ENCODE results near the gene ITGA6.
A peak's percentile ranks its signal among the peaks of the same experiment; 100 is the strongest.

The ITGA6 gene

DNA sequence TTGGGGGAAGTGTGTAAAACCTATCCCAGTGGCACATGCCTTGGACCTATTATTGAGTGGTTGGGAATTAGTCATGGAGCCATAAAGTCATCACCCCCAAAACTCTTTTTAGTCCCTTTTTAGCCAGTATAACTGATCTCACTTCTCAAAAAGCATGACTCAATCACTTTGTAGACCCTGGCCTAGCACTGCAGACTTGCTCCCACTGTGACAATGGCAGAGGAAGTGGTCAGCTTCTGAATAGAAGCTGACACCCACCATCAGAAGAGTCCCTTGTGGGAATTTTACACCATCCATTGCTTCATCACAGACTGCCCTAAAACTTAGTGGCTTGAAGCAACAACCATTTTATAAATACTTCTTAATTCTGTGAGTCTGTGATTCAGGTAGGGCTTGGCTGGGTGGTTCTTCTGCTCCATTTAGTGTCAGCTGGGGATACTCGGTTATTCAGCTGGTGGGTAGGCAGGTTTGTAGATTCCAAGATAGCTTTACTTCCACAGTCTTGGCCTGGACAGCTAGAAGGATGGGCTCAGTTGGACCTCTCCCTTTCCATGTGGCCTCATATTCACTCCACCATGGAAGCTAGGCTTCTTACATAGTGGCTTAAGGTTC lies 10.8 kb upstream of the ITGA6 start:
- no peak for DNase-seq (ENCODE audit: low read depth)

DNA sequence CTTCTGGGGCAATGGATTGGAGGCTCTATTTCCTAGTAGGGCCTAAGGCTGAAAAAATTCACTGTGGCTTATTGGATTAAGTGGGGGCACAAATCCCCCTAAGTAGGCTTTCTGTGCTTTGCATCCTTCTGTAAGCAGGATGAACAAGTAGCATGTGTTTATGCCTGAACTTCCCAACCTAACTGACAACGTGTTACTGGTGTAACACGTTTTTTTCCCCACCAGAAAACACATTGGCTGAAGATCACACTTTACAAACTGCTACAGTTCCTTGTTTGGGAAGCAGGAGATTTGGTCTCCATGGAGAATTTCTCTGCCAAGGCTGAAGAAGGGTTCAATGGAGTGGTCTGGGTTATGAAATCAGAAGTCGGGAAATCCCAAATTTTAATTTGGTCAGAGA lies 7.2 kb upstream of the ITGA6 start:
- no peak for DNase-seq (ENCODE audit: low read depth)

DNA sequence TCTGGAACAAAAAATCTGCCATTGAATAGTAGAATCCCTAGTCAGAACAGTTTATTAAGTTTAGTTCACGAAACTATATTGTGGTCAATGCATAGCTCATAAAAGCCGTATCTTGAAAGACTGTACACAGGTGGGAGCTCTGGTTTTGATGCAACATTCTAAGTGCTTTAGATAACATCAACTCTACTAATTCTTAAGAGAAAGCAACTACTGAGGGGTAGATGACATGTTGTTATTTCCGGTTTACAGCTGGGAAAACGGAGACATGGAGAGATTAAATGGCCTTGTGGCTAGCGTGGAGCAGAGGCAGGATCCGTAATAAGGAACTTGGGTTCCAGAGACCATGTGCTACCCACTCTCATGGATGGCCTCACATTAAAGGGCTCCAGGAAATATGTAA lies 4.2 kb upstream of the ITGA6 start:
- no peak for DNase-seq (ENCODE audit: low read depth)

DNA sequence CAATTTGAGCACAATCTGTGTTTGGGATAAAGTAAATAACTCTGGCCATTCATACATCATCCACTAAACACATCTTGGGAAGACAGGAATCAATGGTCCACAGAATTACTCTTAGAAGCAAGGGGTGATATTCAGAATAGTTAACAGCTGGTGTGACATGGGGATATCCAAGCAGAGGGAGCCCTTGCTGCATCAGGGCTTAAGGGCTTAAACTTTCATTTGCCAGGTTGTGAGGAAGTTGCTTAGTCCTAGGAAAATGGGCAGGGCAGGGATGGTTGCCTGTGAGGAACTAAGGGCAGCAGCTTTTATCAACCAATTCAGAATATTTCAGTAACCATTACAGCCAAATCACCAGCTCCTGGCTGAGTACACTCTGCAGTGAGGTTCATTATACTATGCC lies 2.0 kb upstream of the ITGA6 start:
- no peak for DNase-seq (ENCODE audit: low read depth)

DNA sequence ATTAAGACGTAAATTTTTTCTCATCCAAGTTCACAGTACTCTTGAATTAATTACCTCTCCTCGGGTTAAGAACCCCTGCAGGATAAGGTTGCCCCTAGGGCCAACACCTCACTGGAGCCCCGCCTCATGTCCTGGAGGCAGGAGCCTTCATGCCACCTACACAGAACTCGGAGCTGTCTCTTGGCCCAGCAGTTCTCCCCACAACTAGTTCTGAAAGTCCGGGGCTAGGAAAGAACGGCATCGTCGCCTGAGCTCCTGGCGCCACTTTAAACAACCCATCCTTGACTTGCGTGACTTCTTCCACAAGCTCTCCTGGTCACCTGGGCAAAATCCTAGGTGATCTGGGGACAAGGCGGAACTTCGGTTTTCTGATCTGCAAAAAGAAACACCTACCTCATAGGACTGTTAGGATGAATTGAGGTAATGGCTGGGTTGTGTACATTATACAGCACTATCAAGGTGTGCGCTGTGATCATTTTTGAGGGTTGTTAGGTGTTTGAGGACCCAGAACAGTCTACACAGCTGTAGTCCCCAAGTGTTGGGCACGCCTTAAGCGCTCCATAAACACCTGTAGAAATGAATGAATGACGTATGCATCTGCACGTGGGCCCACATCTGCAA lies 641 bp upstream of the ITGA6 start:
- no peak for DNase-seq (ENCODE audit: low read depth)

DNA sequence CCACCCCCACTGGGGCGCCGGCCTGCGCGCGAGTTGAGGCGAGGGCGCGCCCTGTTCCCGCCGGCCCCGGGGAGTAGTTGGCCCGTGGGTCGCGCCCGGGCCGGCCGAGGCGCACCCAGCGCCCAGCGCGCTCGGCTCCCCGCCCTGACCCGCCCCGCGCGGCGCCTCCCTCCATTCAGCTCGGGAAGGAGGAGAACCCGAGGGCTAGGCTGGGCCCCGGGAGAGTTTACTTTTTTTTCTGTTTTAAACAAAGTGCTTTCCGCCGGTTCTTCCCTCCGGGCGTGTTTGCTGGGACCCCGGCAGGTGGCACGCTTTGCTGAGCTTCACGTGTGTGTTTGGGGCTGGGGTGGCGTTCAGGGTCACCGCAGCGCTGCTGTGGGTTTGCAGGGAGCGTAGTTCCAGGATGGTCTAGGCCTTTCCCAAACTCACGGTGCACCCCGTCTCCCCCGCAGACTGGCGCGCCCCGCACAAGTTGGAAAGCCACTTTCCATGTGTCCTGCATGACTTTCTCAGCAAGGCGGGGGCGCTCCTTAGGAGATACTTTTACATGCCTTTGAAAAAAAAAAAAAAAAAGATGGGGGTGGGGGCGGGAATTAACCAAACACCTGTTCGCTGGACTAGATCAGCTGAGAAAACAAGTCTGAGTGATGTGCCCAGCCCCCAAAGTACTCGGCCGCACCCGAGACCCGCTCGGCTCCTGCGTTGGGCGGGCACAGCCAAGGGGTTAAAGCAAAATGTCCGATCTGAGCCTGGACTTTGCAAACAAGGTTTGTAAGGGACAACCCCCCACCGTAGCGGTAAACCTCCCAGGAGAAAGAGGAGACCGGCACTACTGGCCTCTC lies 825 bp downstream of the ITGA6 start:
- DNase-seq (ENCODE audit: low read depth), result peak; percentile 32

DNA sequence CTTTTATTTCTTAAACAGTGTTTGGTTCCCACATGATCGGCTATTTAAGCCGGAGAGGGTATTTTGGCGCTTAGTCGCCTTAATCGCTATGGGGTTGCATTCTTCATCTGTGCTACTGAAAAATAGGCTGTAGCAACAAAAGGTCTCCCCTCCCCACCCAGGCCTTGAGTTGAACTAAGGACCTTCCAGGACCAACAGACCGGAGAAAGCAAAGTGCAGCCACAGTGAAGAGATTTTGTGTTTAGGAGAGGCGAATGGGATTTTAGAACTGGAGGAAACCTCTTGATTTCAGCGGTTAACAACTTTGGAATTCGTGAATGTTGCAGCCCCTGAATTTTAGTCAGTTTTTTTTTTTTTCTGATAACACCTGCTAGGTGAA lies 1.4 kb downstream of the ITGA6 start:
- DNase-seq (ENCODE audit: low read depth), result no peak

DNA sequence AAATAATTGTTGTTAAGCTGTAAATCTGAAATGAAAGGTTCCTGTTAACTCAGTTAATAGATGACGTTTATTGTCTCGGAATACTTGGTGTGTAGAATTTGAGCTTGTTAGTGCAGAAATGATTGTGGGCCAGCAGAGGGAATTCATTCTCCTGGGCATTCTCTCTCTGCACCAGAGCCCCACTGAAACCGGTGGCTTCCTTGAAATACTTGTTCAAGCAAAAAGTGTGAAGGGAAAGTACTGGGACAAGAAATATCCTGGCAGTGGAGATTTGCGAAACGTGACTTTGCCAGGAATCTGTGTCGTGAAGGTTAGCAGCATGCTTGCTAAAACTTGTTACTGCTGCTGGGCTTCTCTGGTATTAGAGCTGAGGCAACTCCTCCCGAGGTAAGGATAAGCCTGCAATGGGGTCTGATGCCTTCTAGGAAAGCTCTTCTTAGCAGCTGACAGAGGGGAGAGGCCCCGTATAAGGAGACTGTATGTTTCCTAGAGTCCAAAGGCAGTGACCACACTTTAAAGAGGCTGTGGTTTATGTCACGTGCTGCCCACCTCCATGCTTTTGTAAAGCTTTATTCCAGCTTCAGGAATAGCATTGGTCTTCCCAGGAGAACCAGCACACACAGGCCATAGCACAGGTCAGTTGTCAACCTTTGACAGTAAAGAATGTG lies 2.0 kb downstream of the ITGA6 start:
- DNase-seq (ENCODE audit: low read depth), result no peak

DNA sequence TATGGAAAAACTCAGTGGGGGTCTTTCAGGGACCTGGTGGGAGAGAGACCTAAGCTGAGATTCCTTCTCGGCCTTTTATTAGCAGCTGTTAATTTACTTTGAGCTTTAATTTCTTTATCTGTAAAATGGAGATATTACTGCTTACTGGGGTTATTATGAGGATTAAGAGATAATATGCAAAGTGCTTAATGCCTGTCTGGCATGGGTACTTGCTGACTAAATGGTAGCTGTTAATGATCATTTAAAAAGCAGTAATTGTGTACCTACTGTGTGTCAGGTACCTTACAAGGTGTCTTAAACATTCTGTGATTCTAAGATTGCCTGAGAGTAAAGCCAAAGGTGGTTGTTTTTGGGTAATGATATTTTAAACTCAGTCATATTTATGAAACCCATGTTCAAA lies 2.6 kb downstream of the ITGA6 start:
- no peak for DNase-seq (ENCODE audit: low read depth)

DNA sequence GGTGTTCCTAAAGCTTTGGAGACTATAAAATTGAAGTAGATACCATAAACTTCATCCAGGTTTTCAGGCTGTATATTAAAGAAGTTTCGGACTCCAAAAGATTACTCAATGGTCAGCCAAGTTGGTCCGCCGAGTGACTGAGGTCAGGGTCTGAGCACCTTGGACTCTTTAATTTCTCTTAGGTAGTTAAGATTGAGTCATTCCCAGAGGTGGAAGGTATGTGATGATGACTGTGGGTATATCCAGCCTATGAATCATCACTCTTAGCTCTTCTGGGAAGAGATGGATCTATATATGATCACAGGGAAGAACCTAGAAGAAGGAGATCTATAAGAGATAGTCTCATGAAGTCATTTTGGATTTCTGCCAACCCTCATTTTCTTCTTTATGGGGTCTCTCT lies 3.3 kb downstream of the ITGA6 start:
- DNase-seq (ENCODE audit: low read depth), result no peak

DNA sequence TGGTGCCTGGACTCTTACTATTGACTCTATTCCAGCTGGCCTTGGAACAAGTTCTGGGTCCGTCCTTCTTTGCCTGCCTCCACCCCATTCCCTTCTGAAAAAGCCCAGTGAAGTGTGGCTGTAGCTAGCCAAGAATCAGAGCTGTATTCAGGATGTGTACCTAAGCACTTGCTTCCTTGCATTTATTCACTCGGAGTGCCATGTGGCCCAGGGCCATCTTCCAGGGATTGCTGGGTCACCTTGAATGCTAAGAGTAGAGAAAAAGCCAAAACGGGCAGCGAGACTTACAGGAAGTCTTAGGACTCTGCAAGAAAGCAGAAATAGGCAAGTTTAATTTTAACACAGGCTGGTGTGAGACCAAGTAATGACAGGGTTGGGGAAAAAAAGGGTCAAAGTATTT lies 4.1 kb downstream of the ITGA6 start:
- no peak for DNase-seq (ENCODE audit: low read depth)

DNA sequence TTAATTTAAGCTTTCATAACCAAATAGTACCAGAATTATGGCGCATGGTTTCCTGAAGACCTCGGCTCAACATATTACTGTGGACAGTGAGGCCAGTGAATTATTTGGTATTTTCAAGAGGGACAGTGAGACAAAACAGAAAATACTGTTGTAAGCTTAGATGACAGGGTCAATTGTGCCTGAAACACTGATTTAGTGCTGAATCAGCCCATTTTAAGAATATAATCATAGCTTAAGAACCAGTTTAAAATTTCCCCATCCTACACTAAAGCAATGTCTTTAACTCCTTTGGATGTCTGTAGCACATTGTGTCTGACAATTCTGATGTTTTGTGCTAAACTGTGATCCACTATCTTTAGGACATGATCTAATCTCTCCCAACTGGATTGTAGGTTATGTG lies 4.6 kb downstream of the ITGA6 start:
- DNase-seq (ENCODE audit: low read depth), result no peak

DNA sequence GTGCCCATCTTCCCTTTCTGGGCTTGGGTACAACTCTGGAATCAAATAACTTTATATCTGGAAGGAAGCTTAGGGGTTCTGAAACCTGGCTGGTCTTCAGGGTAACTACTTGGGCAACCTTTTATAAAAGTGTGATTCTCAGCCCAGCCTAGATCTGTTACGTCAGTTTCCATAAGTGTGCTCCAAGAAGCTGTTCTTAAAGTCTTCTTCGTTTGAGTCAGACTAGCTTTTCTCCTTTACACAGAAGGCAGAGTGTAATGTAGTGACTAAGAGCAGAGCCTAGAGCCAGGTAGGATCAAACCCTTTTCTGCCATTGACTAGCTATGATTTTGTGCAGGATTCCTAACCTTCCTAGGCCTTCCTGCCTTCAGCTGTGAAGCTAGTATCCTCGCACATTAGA lies 5.8 kb downstream of the ITGA6 start:
- no peak for DNase-seq (ENCODE audit: low read depth)

DNA sequence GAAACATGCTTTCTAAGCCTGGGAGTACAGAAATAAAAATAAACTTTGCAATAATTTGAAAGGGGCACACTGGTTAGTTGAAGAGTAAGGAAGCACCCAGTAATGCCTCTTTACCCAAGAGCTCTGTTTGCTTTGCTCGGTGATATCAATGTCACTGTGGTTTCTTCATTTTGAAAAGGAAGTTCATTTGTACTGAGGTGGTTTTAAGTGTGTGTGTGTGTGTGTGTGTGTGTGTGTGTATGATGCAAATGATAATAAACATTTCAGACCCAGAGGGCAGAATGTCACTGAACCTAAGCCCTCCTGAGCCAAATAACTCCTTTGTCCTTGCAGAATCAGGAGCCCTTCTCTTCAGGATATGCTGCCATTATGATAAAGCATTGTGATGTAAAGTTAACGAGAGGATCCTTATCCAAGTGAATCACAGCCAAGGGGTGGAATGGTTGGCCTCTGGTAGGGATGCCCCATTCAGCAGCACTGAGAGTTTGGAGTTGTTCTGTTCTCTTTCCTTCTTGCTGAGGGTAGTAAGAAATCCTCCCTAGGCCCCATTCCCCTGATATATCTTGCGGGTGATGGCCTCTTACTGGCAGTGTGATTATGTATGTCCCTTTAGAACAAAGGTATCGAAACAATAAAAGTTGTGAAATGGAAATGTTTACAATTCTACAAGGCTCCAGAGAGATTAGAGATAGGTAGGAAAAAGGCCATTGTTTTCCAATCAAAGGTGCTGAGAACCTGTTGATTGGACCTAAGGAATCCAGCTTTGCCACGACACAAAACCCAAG lies 7.6 kb downstream of the ITGA6 start:
- peak; percentile 32 for DNase-seq (ENCODE audit: low read depth)

DNA sequence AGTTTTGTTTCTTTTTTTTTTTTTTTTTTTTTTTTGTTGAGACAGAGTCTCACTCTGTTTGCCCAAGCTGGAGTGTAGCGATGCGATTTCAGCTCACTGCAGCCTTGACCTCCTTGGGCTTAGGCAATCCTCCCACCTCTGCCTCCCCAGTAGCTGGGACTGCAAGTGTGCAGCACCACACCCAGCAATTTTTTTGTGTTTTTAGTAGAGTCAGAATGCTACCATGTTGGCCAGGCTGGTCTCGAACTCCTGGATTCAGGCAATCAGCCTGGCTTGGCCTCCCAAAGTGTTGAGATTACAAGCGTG lies 8.2 kb downstream of the ITGA6 start:
- no peak for DNase-seq (ENCODE audit: low read depth)

DNA sequence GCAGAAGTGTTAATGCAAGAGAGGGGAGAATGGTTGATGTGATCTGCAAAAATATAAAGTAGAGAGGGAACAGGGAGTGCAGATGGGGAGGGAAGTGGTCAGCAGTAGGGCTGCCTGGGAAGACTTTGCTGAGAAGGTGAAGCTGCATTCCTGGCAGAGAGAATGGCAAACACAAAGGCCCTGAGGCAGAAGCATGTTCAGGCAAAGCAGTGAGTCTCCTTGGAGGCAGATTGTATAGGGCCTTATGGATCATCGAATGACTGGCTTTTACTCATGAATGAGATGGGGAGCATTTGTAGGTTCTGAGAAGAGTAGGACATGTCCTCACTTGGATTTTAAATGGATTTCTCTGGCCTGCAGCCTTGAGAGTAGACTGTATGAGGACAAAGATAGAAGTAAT lies 9.5 kb downstream of the ITGA6 start:
- no peak for DNase-seq (ENCODE audit: low read depth)

DNA sequence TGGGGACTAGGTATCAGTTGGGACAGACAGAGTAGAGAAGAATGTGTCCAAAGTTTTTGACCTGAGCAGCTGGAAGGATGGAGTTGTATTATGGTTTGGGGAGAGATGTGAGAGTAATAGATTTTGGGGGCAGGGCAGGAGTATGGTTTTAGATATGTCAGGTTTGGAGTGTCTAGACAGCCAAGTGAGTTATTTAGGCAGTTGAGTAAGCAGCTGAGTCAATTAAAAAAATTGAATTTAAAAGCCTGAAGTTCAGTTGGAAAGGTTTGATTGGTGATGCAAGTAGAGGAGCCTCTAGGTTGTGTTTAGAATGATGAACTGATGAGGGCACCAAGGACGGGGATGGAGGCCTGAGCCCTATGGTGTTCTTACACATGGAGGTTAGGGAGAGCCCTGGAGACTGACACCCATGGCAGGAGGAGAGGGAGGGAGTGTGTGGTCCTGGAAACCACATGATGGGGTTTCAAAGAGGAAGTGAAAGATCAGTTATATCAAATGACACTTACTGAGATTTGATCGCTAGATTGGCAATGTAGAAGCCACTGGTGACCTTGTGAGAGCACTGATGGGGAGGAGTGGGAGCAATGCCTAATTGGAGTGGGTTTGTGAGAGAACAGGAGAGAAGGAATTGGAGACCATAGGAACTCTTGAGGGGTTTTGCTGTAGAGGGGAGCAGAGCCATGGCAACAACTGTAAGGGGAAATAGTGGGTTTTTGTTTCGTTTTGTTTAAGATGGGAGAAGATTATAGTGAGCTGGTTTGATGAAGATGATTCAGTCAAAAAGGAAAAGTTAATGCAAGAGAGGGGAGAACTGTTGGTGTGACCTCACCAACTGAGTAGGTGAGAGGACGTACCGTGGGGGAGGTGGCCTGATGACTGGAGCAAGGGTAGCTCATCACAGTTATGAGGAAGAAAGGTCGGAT lies 10.3 kb downstream of the ITGA6 start:
- DNase-seq (ENCODE audit: low read depth), result peak; percentile 38

DNA sequence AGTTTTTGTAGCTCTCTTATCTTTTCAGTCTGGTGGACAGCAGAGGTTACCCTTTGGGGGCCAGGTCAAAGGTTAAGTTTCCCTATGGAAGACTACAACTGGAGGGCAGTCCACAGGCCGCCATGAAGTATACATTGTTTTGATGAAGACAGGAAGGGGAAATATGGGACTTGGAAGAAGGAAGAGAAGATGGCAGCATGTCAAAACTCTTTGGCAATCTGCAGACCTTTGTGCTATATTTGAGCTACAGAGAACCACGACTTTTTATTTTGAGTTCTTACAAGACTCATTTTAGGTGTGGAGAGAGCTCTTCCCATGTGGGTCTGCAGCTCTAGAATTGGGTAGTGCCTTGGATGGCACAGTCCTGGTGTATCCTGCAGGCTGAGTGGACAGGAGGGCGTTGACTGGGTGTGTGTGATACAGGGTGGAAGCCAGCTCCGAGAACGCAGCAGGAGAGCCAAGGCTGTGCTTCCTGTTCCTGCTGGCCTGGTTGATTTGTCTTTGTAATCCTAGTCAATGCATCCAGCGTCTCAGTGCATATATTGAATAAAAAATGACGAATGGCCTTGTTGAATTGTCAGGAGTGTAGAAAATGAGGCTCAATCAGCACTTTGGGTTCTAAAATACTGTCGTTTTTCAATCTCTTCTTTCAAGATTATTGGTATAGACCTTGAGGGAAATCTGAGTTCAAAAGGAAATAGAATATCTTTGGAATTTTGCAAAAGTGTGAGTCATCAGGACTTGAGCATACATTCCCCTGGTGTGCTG lies 11.5 kb downstream of the ITGA6 start:
- DNase-seq (ENCODE audit: low read depth), result no peak

DNA sequence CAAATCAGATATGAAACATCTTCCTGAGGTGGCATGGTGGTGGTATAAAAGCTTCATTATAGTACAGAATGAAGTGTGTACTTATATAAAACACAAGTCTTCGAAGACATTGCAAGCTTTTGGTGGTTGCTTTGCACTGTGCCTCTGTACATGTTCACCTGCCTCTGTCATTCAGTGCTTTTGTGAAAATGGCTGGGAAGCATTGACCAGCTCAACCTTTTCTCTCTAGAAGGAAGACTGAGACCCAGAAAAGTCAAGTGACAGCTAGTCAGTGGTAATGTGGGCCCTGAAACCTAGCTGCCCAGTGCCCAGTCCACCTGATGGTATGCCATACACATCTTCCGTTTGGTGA lies 12.1 kb downstream of the ITGA6 start:
- no peak for DNase-seq (ENCODE audit: low read depth)

DNA sequence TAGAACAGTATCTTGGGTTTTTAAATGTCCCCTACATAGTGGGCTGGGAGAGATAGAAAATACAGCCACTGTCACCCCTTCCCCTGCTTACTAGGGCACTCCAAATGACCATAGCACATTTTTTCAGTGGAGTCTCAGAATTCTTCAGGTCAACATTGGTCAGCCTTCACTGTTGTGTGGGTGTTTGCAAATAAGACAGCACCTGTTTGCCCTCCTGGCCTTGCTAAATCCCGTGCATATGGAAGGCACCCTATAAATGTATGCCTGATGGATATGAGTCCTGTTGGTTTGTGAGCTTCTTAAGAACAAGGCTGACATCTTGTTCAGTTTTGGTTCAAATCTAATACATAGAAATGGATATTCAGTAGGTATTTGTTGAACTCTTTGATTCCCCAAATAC lies 12.5 kb downstream of the ITGA6 start:
- no peak for DNase-seq (ENCODE audit: low read depth)

DNA sequence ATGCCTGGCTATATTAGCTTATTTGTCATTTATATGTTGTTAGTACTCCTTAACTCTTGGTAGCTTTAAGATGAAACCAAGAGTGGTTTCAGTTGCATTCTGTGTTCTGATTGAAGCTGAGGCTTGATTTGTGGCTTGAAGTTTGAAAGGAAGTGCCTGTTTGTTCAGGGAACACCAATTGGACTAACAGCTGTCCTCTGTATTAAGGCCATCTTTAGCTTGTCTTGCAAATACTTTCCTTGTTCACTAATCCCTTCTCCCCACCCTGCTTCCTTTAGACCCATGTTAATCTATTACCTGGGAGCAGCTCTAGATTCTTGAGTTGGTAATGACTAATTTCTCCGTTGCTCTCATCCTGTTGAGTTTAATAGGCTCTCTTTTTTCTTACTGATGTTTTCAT lies 13.4 kb downstream of the ITGA6 start:
- DNase-seq (ENCODE audit: low read depth), result no peak
